PFSK-1 (cell line): ENCODE data around the gene SERINC2.

ENCODE experiments used
- FOXP2 ChIP-seq: optimal IDR thresholded peaks from 2 replicates; pipeline ENCODE3; 2011; ENCODE audit warnings: borderline replicate concordance, control low read depth, inconsistent platforms; ENCODE audit not compliant: insufficient read depth; ENCODE audit errors: extremely low read length, extremely low read depth
- POLR2AphosphoS5 ChIP-seq: IDR thresholded peaks from 2 replicates; pipeline ENCODE4 v1.6.1; 2012; ENCODE audit warnings: low read depth, mild to moderate bottlenecking, control low read depth, low read length, moderate library complexity
- SIN3A ChIP-seq: IDR thresholded peaks from 2 replicates; pipeline ENCODE4 v1.6.1; 2012; ENCODE audit warnings: mild to moderate bottlenecking, low read length, moderate library complexity, borderline replicate concordance; ENCODE audit not compliant: insufficient read depth

DNA sequence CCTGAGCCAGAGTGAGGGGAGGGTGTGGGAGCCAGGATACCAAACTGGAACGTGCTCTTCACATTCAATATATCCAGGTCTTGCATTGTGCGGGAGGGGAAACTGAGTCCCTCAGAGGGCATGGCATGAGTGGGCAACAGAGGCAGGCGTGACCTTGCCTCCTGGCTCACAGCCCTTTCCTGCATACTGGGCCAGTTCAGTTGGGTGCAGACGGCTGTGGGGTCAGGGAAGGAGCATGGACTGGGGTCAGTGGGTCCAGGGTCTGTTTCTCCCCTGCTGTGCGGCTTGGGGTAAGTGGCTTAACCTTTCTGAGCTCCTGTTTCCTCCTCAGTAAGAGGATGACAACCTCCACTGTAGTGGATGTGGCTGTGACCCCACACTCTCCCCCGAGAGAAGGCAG is 16.6 kb downstream of the SERINC2 start:
- no peak for TF ChIP-seq SIN3A
- no peak for TF ChIP-seq FOXP2
- no peak for TF ChIP-seq POLR2AphosphoS5
